ENCODE measurements around the gene BCAP29.
"Not testable (repeated sequence)": the region's sequence is repeated elsewhere in the genome, so short reads cannot be mapped to it uniquely, and the experiment has no call there.

Gene BCAP29

DNA sequence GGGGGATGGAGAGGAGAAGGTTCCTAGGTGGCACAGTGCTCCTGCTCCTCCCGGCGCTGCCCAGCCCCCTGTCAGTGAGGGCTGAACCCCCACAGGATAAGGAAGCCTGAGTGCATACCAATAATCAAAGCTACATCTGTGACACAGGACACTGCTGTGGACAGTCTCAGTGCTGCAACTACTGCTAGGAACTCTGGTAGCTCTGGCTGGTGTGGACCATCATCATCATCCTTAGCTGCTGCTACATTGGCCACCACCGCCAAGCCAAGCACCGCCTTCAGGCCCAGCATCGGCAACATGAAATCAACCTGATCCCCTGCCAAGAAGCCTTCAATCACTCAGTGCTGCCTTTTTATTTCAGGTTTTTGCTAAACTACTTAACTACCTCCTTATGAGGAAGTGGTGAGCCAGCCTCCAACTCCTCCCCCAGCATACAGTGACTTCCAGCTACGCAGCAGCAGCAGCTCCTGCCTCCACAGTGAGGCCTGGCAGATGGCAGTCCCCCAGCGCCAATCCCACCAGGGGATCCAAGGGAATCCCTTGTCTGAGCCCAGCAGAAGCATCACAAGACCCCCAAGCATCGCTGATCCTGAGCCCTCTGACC, 48.5 kb downstream of the BCAP29 start:
- no peak for TF ChIP-seq CTCF (IDR thresholded peaks at IDR 0.05; ENCODE audit: control insufficient read depth, insufficient read depth, low read depth, low read length, missing control alignments)
- DNase-seq (ENCODE audit: low read depth) = no peak

GRCh38 chr7:107630342-107630741, 50.3 kb downstream of the BCAP29 start:
- no peak for DNase-seq (ENCODE audit: low read depth)
- no peak overlapping the region for H3K4me3 ChIP-seq (ENCODE audit: control insufficient read depth, low read depth, low read length)
- no peak for TF ChIP-seq CTCF (IDR thresholded peaks at IDR 0.05; ENCODE audit: control insufficient read depth, insufficient read depth, low read depth, low read length, missing control alignments)

More for the DNA sequence above, 48.5 kb downstream of the BCAP29 start:
- no peak overlapping the region for H3K4me3 ChIP-seq (ENCODE audit: control insufficient read depth, low read depth, low read length)

DNA sequence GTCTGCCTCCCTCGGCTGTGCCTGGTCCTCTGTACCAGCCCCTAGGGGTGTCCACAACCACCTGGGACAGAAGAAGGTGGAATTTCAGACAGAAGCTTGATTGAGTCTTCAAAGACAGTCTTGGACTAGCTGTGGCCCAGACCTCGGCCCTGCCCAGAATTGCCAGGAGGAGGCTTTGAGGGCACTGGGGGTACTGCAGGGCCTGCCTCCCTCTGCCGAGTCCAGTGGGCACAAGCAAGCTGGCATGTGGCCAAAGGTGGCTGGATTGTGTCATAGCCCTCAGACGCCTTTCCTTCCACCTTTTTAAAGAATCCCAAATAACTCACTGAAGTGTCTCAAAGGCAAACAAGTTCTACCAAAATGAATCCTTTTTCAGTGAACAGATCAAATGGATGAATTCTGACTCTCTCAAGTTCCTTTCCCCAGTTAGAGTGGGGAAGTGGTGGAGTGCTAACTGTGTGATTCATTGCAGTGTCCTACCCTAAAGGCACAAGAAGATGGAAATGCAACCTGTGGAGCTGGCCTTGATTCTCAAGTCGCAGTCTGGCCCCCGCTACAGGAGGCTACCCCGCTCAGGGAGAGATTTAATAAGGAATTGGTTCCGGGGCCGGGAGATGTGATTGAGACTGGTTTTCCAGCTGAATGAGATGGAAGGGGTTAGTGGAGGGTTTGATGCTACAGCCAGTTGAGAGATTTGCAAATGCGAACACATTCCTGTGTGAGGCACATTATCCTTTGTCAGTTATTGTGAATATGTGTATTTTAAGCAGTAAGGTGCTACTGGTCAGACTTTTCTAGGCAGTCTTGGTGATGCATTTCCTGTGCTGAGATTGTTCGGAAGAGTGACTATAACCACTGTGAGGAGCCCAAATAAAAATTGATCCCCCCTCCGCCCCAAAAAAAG, 51.8 kb downstream of the BCAP29 start:
- DNase-seq (ENCODE audit: low read depth) = no peak
- TF ChIP-seq CTCF (IDR thresholded peaks at IDR 0.05; ENCODE audit: control insufficient read depth, insufficient read depth, low read depth, low read length, missing control alignments) = no peak
- no peak overlapping the region for H3K4me3 ChIP-seq (ENCODE audit: control insufficient read depth, low read depth, low read length)

GRCh38 chr7:107632492-107632865, 52.4 kb downstream of the BCAP29 start:
- no peak for DNase-seq (ENCODE audit: low read depth)
- H3K4me3 ChIP-seq (ENCODE audit: control insufficient read depth, low read depth, low read length) = no peak overlapping the region
- TF ChIP-seq CTCF (IDR thresholded peaks at IDR 0.05; ENCODE audit: control insufficient read depth, insufficient read depth, low read depth, low read length, missing control alignments) = no peak

GRCh38 chr7:107638594-107638993, 58.5 kb downstream of the BCAP29 start:
- DNase-seq (ENCODE audit: low read depth) = no peak
- no peak for TF ChIP-seq CTCF (IDR thresholded peaks at IDR 0.05; ENCODE audit: control insufficient read depth, insufficient read depth, low read depth, low read length, missing control alignments)
- H3K4me3 ChIP-seq (ENCODE audit: control insufficient read depth, low read depth, low read length) = no peak overlapping the region

DNA sequence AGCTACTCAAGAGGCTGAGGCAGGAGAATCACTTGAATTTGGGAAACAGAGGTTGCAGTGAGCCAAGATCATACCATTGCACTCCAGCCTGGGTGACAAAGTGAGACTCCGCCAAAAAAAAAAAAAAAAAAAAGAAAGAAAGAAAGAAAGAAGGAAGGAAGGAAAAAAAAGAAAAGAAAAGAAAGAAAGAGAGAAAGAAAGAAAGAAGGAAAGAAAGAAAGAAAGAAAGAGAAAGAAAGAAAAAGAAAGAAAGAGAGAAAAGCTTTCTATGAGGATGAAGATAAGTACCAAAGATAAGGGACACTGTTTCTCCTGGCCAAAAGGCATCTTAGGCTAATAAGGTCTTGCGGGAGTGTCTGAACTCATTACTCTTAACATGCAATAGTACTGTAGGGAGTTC, 59.0 kb downstream of the BCAP29 start:
- H3K4me3 ChIP-seq (ENCODE audit: control insufficient read depth, low read depth, low read length); DNase-seq (ENCODE audit: low read depth): not testable (repeated sequence)

DNA sequence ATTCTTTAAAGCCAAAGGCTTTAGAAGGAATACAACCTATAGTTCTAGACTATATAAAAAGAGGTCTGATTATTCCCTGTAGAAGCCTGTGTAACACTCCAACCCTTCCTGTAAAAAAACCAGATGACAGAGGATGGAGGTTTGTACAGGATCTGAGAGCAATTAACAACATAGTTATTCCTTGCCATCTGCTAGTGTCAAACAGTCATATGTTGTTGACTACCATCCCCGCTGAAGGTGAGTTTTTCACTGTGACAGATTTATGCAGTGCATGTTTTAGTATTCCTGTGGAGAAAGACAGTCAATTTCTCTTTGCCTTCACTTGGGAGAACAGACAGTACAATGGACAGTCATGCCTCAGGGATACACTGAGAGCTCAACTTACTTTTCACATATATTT, 61.6 kb downstream of the BCAP29 start:
- no peak for DNase-seq (ENCODE audit: low read depth)
- no peak for TF ChIP-seq CTCF (IDR thresholded peaks at IDR 0.05; ENCODE audit: control insufficient read depth, insufficient read depth, low read depth, low read length, missing control alignments)
- H3K4me3 ChIP-seq (ENCODE audit: control insufficient read depth, low read depth, low read length) = no peak overlapping the region

Measured in AG09309 (cell line).